Loucy (cell line): ENCODE data around the gene NETO2.
"Not testable (repeated sequence)": the region's sequence is repeated elsewhere in the genome, so short reads cannot be mapped to it uniquely, and the experiment has no call there.

Source experiments
- H2AFZ ChIP-seq: fragments of 200-600 bp; sonication (generic); 2 replicates; pipeline ENCODE4 v1.6.0; 2016; ENCODE audit warnings: antibody characterized with exemption, mild to moderate bottlenecking, low read length, moderate library complexity
- H3F3A ChIP-seq: fragments of 200-600 bp; 2 replicates; pipeline ENCODE4 v1.6.0; 2016; ENCODE audit warnings: antibody characterized with exemption, low read depth, mild to moderate bottlenecking
- H3K27me3 ChIP-seq: fragments of 200-600 bp; sonication (generic); 2 replicates; pipeline ENCODE4 v1.6.1; 2014; ENCODE audit warnings: low read length, mild to moderate bottlenecking; ENCODE audit not compliant: insufficient read depth, poor library complexity, severe bottlenecking
- H3K36me3 ChIP-seq: fragments of 200-600 bp; sonication (generic); 2 replicates; pipeline ENCODE4 v1.6.1; 2016; ENCODE audit warnings: low read length; ENCODE audit not compliant: insufficient read depth
- H3K4me1 ChIP-seq: fragments of 200-600 bp; sonication (generic); 2 replicates; pipeline ENCODE4 v1.5.1; 2014; ENCODE audit warnings: low read length, mild to moderate bottlenecking; ENCODE audit not compliant: insufficient read depth, poor library complexity, severe bottlenecking
- H3K4me2 ChIP-seq: fragments of 200-600 bp; sonication (generic); 2 replicates; pipeline ENCODE4 v1.6.0; 2014; ENCODE audit warnings: antibody characterized with exemption, low read length, low read depth, mild to moderate bottlenecking; ENCODE audit not compliant: poor library complexity, severe bottlenecking
- H3K4me3 ChIP-seq: fragments of 200-600 bp; sonication (generic); 2 replicates; pipeline ENCODE4 v1.5.1; 2014; ENCODE audit warnings: low read length, mild to moderate bottlenecking, mixed read lengths; ENCODE audit not compliant: poor library complexity, severe bottlenecking
- H3K79me2 ChIP-seq: fragments of 200-600 bp; sonication (generic); 2 replicates; pipeline ENCODE4 v1.6.1; 2014; ENCODE audit warnings: low read length; ENCODE audit not compliant: insufficient read depth
- H3K9ac ChIP-seq: fragments of 200-600 bp; sonication (generic); 2 replicates; pipeline ENCODE4 v1.6.0; 2014; ENCODE audit warnings: mild to moderate bottlenecking, low read depth, low read length, moderate library complexity; ENCODE audit not compliant: poor library complexity, severe bottlenecking
- H3K9me2 ChIP-seq: fragments of 200-600 bp; sonication (generic); replicated peaks from 2 replicates; pipeline ENCODE4 v1.6.1; 2016; ENCODE audit warnings: low read depth, low read length, mixed read lengths
- H3K9me3 ChIP-seq: fragments of 200-600 bp; sonication (generic); 2 replicates; pipeline ENCODE4 v1.6.1; 2014; ENCODE audit warnings: mild to moderate bottlenecking, antibody characterized with exemption, low read length, low read depth; ENCODE audit not compliant: insufficient read depth
- H4K20me1 ChIP-seq: fragments of 200-600 bp; sonication (generic); 2 replicates; pipeline ENCODE4 v1.6.0; 2014; ENCODE audit warnings: antibody characterized with exemption, low read length, mild to moderate bottlenecking; ENCODE audit not compliant: insufficient read depth, poor library complexity, severe bottlenecking
- EZH2phosphoT487 ChIP-seq: fragments of 200-600 bp; IDR thresholded peaks from 2 replicates; pipeline ENCODE4 v1.6.1; 2018; ENCODE audit warnings: antibody characterized with exemption, mild to moderate bottlenecking, moderate library complexity, borderline replicate concordance
- TF ChIP-seq, protein P1 (sequence below): fragments of 200-600 bp; sonication (generic); conservative IDR thresholded peaks from 2 replicates; pipeline ENCODE4 v1.5.1; 2014; ENCODE audit warnings: mild to moderate bottlenecking, antibody characterized with exemption, low read length

NETO2 gene

GRCh38 chr16:47061204-47061603, 82.5 kb downstream of the NETO2 start:
- TF ChIP-seq, protein P1, sequence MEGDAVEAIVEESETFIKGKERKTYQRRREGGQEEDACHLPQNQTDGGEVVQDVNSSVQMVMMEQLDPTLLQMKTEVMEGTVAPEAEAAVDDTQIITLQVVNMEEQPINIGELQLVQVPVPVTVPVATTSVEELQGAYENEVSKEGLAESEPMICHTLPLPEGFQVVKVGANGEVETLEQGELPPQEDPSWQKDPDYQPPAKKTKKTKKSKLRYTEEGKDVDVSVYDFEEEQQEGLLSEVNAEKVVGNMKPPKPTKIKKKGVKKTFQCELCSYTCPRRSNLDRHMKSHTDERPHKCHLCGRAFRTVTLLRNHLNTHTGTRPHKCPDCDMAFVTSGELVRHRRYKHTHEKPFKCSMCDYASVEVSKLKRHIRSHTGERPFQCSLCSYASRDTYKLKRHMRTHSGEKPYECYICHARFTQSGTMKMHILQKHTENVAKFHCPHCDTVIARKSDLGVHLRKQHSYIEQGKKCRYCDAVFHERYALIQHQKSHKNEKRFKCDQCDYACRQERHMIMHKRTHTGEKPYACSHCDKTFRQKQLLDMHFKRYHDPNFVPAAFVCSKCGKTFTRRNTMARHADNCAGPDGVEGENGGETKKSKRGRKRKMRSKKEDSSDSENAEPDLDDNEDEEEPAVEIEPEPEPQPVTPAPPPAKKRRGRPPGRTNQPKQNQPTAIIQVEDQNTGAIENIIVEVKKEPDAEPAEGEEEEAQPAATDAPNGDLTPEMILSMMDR, result no peak
- no peak for TF ChIP-seq EZH2phosphoT487
- Histone ChIP-seq H3K9me3 (no peaks in the 10 kb centered on the region), H3K79me2 (no peaks in the 10 kb centered on the region), H3K9ac (no peak overlapping the region), H3K4me1 (no peaks in the 10 kb centered on the region), H3K9me2 (no peaks in the 10 kb centered on the region), H3K36me3 (no peaks in the 10 kb centered on the region), H3K4me2 (no peak overlapping the region), H3K27me3 (no peaks in the 10 kb centered on the region), H2AFZ (no peak overlapping the region), H3F3A (no peaks in the 10 kb centered on the region), H4K20me1 (no peaks in the 10 kb centered on the region), H3K4me3 (no peak overlapping the region)

DNA sequence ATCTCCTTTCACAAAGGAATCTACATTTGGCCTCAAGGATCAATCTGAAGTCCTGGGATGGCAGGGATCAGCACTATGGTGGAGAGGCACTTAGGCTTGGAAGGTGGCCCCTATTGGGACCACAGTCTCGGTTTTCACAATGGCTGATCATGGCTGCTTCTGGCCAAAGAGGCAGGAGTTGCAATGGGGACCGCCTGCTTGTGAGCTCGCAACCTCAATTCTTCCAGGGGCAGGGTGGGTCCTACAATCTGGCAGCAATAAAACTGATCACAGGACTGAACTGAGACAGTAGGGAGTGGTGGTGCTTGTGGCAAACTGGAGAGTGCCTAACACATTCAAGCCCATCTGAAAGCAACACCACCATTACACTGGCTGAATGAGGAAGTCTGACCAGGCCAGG, 83.1 kb downstream of the NETO2 start:
- H4K20me1 ChIP-seq, result no peaks in the 10 kb centered on the region
- H3K9ac ChIP-seq, result no peak overlapping the region
- no peaks in the 10 kb centered on the region for H3K4me1 ChIP-seq
- H3K4me2 ChIP-seq, result no peak overlapping the region
- H3K9me3 ChIP-seq, result no peaks in the 10 kb centered on the region
- no peaks in the 10 kb centered on the region for H3F3A ChIP-seq
- H3K4me3 ChIP-seq, result no peak overlapping the region
- H2AFZ ChIP-seq, result no peak overlapping the region
- no peak for TF ChIP-seq EZH2phosphoT487
- TF ChIP-seq, protein P1, result no peak
- no peaks in the 10 kb centered on the region for H3K9me2 ChIP-seq
- H3K79me2 ChIP-seq, result no peaks in the 10 kb centered on the region
- no peaks in the 10 kb centered on the region for H3K36me3 ChIP-seq
- no peaks in the 10 kb centered on the region for H3K27me3 ChIP-seq

- Histone ChIP-seq H3K9ac (no peak overlapping the region), H3K4me1 (no peaks in the 10 kb centered on the region), H3F3A (no peaks in the 10 kb centered on the region), H3K9me3 (no peaks in the 10 kb centered on the region), H3K79me2 (no peaks in the 10 kb centered on the region), H3K9me2 (no peaks in the 10 kb centered on the region), H4K20me1 (no peaks in the 10 kb centered on the region), H3K36me3 (no peaks in the 10 kb centered on the region), H3K4me3 (no peak overlapping the region), H2AFZ (no peak overlapping the region), H3K27me3 (no peaks in the 10 kb centered on the region), H3K4me2 (no peak overlapping the region)
- no peak for TF ChIP-seq EZH2phosphoT487
- TF ChIP-seq, protein P1, result no peak
Measured at GRCh38 chr16:47059991-47060390, 83.8 kb downstream of the NETO2 start.

DNA sequence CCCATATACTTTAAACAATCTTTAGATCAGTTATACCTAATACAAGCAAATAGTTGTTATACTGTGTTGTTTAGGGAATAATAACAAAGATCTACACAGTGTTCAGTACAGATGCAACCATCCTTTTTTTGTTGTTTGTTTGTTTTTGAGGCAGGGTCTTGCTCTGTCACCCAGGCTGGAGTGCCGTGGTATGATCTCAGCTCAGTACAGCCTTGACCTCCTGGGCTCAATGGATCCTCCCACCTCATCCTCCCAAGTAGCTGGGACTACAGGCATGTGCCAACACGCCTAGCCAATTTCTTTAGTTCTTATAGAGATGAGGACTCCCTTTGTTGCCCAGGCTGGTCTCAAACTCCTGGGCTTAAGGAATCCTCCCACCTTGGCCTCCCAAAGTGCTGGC, 84.6 kb downstream of the NETO2 start:
- H3F3A ChIP-seq, H3K79me2 ChIP-seq, H3K4me1 ChIP-seq, H3K36me3 ChIP-seq, H3K4me2 ChIP-seq, H3K4me3 ChIP-seq, H4K20me1 ChIP-seq, H2AFZ ChIP-seq, H3K9ac ChIP-seq, H3K9me2 ChIP-seq, H3K27me3 ChIP-seq, H3K9me3 ChIP-seq: not testable (repeated sequence)
